Kidney epithelial cell (primary cell): Measurements from ENCODE around the gene ENG. TPM values are rescaled to one million over a fixed set of nuclear protein-coding genes. Genes with fewer than 3 reads are reported as not detected.

Experiments used
- DNase-seq: peaks from one replicate; pipeline ENCODE4 v3.0.0-alpha.2; 2010; ENCODE audit warnings: low read depth
- H3K27me3 ChIP-seq: 2 replicates; pipeline ENCODE4 v1.6.0; 2011; ENCODE audit warnings: low read length; ENCODE audit not compliant: control insufficient read depth, insufficient read depth
- H3K36me3 ChIP-seq: 2 replicates; pipeline ENCODE4 v1.5.1; 2011; ENCODE audit warnings: low read length; ENCODE audit not compliant: control insufficient read depth, insufficient read depth
- H3K4me3 ChIP-seq: 2 replicates; pipeline ENCODE4 v1.5.1; 2011; ENCODE audit warnings: low read depth, mild to moderate bottlenecking, control low read depth, low read length
- total RNA-seq: library from RNA; depleted of rRNA; stranded (reverse); fragments of >200 nt; gene quantifications from 2 replicates; pipeline ENCODE4 v1.2.3, GENCODE V29; 2015
- TF ChIP-seq, protein P1 (sequence below): IDR thresholded peaks from 2 replicates; pipeline ENCODE4 v1.5.1; 2011; ENCODE audit warnings: mild to moderate bottlenecking, moderate library complexity, low read length, control low read depth, inconsistent platforms; ENCODE audit not compliant: insufficient read depth, poor library complexity, severe bottlenecking

ENG gene
- total RNA-seq: 3.4 and 6.3 TPM in 2 replicates

DNA sequence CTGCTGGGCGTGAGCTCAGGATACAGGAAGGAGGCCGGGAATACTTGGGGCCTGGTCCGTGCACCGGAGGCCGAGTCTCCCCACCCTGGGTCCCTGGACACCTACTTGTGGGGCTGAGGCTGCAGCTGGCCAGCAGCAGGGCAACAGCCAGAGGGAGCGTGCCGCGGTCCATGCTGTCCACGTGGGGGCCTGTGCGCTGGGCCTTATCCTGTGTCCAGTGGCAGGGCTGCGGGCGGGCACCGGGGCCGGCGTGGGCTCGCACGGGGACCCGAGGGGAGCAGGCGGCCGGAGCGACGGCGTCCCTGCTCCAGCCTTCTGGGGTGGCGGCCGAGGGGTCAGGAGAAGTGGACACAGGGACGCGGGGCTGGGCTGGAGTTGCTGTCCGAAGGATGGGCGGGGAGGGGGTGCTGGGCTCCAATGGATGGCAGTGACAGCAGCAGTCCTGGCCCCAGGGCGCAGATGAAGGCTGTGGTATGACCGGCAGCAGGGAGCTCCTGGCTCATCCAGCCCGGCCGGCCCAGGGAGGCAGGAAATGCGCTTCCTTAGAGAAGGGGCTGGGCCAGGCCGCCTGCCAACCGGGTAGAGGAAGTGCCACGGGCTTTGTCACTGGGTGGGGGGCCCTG, at the start of gene ENG:
Gene ENG, minus strand, starts transcription at position 475 of the 623 bp plus-strand sequence. Its CDS starts 303 bp downstream, at position 172.
- no peak for DNase-seq

DNA sequence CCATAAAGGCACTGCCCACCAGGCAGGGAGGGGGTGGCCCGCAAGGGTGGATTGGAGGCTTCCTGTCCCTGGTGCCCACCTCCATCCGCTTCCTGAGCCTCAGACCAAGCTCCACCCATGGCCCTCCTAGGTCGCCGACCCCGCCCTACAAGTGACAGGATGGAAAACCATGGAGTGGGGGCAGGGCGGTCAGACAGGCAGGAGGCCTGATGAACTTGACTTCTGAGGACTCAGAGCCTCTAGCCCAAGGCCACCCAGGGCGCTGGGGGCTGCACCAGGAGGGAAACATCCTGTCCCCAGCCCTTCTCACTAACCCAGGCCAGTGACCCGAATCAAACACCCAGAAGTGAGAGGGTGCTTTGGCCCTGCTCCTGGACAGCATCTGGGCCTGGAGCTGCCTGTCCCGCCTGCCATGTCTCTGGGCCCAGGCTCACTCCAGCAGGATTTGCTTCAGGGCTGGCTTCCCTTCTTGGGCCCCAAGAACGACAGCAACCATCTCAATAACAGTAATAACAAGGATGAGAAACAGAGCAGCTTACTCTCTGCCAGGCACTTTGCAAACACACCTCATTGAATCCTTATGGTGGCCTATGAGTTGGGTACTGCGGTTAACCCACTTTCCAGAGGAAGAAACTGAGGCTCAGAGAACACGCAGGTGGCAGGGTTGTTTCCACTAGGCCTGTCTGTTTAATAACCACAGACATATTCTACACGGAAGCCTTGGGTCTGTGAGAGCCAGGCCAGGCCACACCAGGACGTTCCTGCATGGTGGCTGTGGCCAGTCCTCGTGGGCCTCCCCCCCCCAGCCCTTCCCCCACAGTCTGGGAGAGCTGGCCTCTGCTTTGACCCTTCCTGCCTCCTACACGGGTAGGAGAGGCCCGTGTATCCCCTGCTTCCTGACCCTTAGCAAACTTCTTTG, 49.4 kb upstream of the ENG start:
- no peaks in the 10 kb centered on the region for H3K27me3 ChIP-seq
- no peak for DNase-seq
- TF ChIP-seq, protein P1, sequence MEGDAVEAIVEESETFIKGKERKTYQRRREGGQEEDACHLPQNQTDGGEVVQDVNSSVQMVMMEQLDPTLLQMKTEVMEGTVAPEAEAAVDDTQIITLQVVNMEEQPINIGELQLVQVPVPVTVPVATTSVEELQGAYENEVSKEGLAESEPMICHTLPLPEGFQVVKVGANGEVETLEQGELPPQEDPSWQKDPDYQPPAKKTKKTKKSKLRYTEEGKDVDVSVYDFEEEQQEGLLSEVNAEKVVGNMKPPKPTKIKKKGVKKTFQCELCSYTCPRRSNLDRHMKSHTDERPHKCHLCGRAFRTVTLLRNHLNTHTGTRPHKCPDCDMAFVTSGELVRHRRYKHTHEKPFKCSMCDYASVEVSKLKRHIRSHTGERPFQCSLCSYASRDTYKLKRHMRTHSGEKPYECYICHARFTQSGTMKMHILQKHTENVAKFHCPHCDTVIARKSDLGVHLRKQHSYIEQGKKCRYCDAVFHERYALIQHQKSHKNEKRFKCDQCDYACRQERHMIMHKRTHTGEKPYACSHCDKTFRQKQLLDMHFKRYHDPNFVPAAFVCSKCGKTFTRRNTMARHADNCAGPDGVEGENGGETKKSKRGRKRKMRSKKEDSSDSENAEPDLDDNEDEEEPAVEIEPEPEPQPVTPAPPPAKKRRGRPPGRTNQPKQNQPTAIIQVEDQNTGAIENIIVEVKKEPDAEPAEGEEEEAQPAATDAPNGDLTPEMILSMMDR: no peak
- no peak overlapping the region for H3K4me3 ChIP-seq
- no peaks in the 10 kb centered on the region for H3K36me3 ChIP-seq

More for the DNA sequence above, at the start of gene ENG:
- Histone ChIP-seq H3K27me3 (no peaks in the 10 kb centered on the region), H3K4me3 (peak within 1 kb of the TSS; percentile 32), H3K36me3 (no peaks in the 10 kb centered on the region)
- TF ChIP-seq, protein P1: no peak

DNA sequence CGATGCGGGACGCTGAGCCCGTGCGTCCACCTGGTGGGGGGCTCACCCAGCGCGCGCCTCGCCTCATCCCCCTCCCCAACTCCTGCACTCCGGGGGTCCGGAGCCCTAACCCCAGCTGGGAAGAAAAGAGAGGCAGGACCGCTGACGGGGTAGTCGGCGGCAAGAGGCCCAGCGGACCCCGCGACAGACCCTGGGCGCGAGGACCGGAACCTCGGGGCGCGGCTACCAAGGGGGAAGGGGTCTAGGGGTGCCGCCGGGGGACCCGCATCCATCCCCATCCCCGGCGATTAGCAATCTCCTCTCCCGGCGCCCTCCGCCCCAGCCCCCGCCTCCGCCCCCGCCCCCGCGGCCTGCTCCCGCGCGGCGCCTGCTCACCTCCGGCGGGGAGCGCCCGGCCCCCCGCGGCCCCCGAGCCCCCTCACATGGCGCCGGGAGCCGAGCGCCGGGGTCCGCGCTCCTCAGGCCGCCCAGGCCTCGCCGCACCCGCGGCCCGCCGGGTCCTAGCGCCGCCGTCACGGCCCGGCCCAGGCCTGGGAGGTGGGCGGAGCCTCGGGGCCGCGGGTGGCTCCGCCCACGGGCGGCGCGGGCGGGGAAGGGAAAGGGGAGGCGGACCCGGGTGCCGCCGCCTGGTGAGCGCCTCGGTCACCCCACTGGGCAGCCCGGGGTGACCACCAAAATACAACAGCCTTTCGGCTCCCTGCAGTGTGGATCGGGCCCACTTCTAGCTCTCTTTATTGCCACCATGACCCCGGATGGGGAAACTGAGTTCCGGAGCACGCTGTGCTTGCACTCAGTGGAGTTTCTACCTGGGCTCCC, 44.9 kb upstream of the ENG start, which contains the start of gene ST6GALNAC6:
Gene ST6GALNAC6, minus strand, starts transcription at position 476 of the 816 bp plus-strand sequence. CDS start 1,622 bp downstream, outside the sequence.
- DNase-seq: no peak

DNA sequence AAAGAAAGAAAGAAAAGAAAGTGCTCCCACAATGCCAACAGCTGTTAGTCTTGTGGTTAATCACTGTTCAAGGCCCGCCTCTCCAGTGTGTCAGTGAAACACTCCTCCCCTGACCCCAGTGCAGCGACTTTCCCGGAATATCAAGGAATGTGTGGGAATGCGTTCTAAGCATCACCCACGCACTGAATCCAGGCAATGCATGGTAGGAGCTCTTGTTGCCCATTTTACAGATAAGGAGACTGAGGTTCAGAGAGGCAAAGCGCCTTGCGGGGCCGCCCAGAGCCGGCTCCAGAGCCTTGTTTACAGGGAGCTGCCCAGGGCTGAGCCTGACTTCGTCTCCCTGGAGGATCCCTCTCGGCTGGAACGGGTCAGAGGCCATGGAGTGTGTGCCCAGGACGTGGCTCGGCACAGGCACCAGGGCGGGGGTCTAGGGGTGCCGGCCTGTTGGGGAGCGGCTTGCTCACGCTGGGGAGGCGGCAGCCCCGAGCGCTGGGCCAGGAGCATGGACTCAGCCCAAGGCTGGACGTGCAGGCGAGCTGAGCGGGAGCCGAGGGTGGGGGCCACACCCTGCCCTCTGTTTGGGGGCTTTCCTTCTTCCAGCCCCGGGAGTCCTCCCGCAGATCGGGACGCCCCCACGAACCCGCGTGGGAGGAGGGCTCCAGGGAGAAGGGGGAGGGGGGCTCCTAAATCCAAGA, 44.1 kb upstream of the ENG start:
- H3K27me3 ChIP-seq: no peaks in the 10 kb centered on the region
- peaks cover 1% of the 10 kb centered on the region for H3K36me3 ChIP-seq
- DNase-seq: peak; percentile 59
- peak overlapping the region; percentile 89 for H3K4me3 ChIP-seq
- TF ChIP-seq, protein P1: no peak

More for the DNA sequence above, 44.9 kb upstream of the ENG start, which contains the start of gene ST6GALNAC6:
- Histone ChIP-seq H3K27me3 (no peaks in the 10 kb centered on the region), H3K4me3 (peak within 1 kb of the TSS; percentile 89), H3K36me3 (peaks cover 1% of the 10 kb centered on the region)
- TF ChIP-seq, protein P1: no peak

DNA sequence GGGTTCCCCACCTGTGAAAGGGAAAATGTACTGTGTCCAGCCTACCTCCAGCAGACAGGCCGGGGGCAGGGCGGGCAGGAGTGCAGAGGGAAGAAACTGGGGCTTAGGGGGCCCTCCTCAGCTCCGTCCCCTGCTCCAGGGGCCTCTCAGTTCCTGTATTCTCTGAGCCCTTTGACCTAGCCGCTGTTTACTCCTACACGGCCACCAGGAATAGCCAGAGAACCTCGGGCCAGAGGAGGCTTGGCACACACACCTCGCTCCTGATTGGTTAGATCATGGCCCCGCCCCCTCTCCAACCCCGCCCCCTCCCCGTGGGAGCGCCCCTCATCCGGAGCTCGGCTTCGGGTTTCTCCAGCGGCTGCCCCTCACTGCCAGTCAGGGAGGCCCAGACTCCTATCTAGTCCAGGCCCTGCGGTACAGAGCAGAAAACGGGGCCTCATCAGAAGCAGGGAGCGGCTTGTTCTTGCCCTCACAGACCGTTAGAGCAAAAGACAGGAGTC, 42.8 kb upstream of the ENG start:
- no peak for DNase-seq
- no peaks in the 10 kb centered on the region for H3K27me3 ChIP-seq
- peaks cover 2% of the 10 kb centered on the region for H3K36me3 ChIP-seq
- H3K4me3 ChIP-seq: no peak overlapping the region
- TF ChIP-seq, protein P1: no peak
